H1 (cell line): ENCODE measurements around the gene SEMA3D. TPM values are rescaled to one million over a fixed set of nuclear protein-coding genes. Genes with fewer than 3 reads are reported as not detected.

ENCODE experiments used
- CTCF ChIA-PET: fragments of 300-600 bp; sonication (Branson Sonifier 250); formaldehyde crosslinking; loops from one replicate; lab custom pipeline; 2021; ENCODE audit not compliant: partially characterized antibody; lab: Charles Lee
- POLR2A ChIA-PET: fragments of 300-600 bp; sonication (Branson Sonifier 250); formaldehyde crosslinking; loops from one replicate; lab custom pipeline; 2021; ENCODE audit warnings: inconsistent platforms; ENCODE audit not compliant: partially characterized antibody; lab: Charles Lee
- DNase-seq, 2 experiments: peaks; one replicate each; pipeline versions ENCODE4 v3.0.0 to v3.0.0-alpha.2; 2010 to 2022; ENCODE audit warnings: low spot score in 2 of 2, low read depth in 1 of 2, mixed read lengths in 1 of 2
- FAIRE-seq: peaks from 2 replicates; lab custom pipeline; 2011; peaks lifted over from hg19 to GRCh38; lab: Jason Lieb, UNC
- H2AFZ ChIP-seq: 2 replicates; pipeline ENCODE4 v1.8.1; 2012; ENCODE audit warnings: low read length, inconsistent platforms
- H2AK5ac ChIP-seq: 2 replicates; pipeline ENCODE4 v1.6.1; 2013; ENCODE audit warnings: low read depth, low read length
- H2BK120ac ChIP-seq: replicated peaks from 2 replicates; pipeline ENCODE3; 2013; ENCODE audit warnings: low read depth, low read length, inconsistent platforms
- H2BK12ac ChIP-seq: 2 replicates; pipeline ENCODE4 v1.6.1; 2013; ENCODE audit warnings: low read depth, low read length
- H2BK15ac ChIP-seq: 2 replicates; pipeline ENCODE4 v1.6.1; 2013; ENCODE audit warnings: low read length
- H2BK20ac ChIP-seq: 2 replicates; pipeline ENCODE4 v1.6.1; 2013; ENCODE audit warnings: low read length
- H2BK5ac ChIP-seq: 2 replicates; pipeline ENCODE4 v1.6.1; 2013; ENCODE audit warnings: low read depth, low read length
- H3K14ac ChIP-seq: 2 replicates; pipeline ENCODE4 v1.6.1; 2013; ENCODE audit warnings: inconsistent platforms; ENCODE audit not compliant: insufficient read length
- H3K18ac ChIP-seq: 2 replicates; pipeline ENCODE4 v1.6.1; 2013; ENCODE audit warnings: low read length; ENCODE audit errors: extremely low read depth
- H3K23ac ChIP-seq: 2 replicates; pipeline ENCODE4 v1.6.1; 2013; ENCODE audit warnings: inconsistent platforms; ENCODE audit not compliant: insufficient read length
- H3K23me2 ChIP-seq: 2 replicates; pipeline ENCODE4 v1.6.1; 2013; ENCODE audit warnings: low read depth, low read length
- H3K27ac ChIP-seq: 2 replicates; pipeline ENCODE4 v1.6.1; 2011; ENCODE audit warnings: low read depth, low read length, inconsistent platforms
- H3K27me3 ChIP-seq, 4 experiments: replicated peaks in 1 of 4; 1 replicate in 1 of 4; 2 replicates in 3 of 4; pipeline versions ENCODE4 v1.6.1 to v1.8.1; 2011 to 2013; ENCODE audit warnings: low read length in 3 of 4, mild to moderate bottlenecking in 3 of 4, inconsistent platforms in 2 of 4, mixed read lengths in 2 of 4, moderate library complexity in 1 of 4; ENCODE audit not compliant: control insufficient read depth in 3 of 4, insufficient read depth in 3 of 4; ENCODE audit errors: extremely low read depth in 1 of 4
- H3K36me3 ChIP-seq, 4 experiments: 2 replicates each; pipeline versions ENCODE4 v1.6.1 to v1.8.1; 2011 to 2013; ENCODE audit warnings: mild to moderate bottlenecking in 4 of 4, low read length in 3 of 4, moderate library complexity in 2 of 4, control low read depth in 1 of 4, inconsistent platforms in 1 of 4; ENCODE audit not compliant: insufficient read depth in 4 of 4, control insufficient read depth in 2 of 4
- H3K4ac ChIP-seq: replicated peaks from 2 replicates; pipeline ENCODE3; 2013; ENCODE audit warnings: low read length, low read depth, mixed read lengths, inconsistent platforms; ENCODE audit not compliant: insufficient read length
- H3K4me1 ChIP-seq, 4 experiments: replicated peaks in 1 of 4; 1 replicate in 1 of 4; 2 replicates in 3 of 4; pipeline versions ENCODE4 v1.6.1 to v1.8.1; 2011 to 2013; ENCODE audit warnings: low read length in 3 of 4, inconsistent platforms in 2 of 4, mixed read lengths in 1 of 4; ENCODE audit not compliant: insufficient read depth in 4 of 4, control insufficient read depth in 3 of 4
- H3K4me2 ChIP-seq, 2 experiments: 2 replicates each; pipeline versions ENCODE4 v1.6.1 to v1.8.1; 2011 to 2013; ENCODE audit warnings: low read depth in 2 of 2, low read length in 2 of 2, control low read depth in 1 of 2, inconsistent platforms in 1 of 2, mild to moderate bottlenecking in 1 of 2; ENCODE audit not compliant: insufficient read depth in 1 of 2
- H3K4me3 ChIP-seq, 4 experiments: fragments of 200-600, 300-600 bp in 1 of 4; sonication (generic), shearing (Covaris generic), sonication (Bioruptor Twin) in 1 of 4; 2 replicates each; pipeline versions ENCODE4 v1.5.1 to v1.8.1; 2011 to 2016; ENCODE audit warnings: low read length in 4 of 4, low read depth in 3 of 4, control low read depth in 2 of 4, inconsistent platforms in 2 of 4, mild to moderate bottlenecking in 2 of 4, mixed read lengths in 1 of 4, moderate library complexity in 1 of 4; ENCODE audit not compliant: insufficient read depth in 2 of 4; ENCODE audit errors: extremely low read depth in 1 of 4
- H3K56ac ChIP-seq: replicated peaks from 2 replicates; pipeline ENCODE3; 2013; ENCODE audit warnings: low read depth, mild to moderate bottlenecking, mixed read lengths, low read length, inconsistent platforms; ENCODE audit not compliant: insufficient read length
- H3K79me1 ChIP-seq: 2 replicates; pipeline ENCODE4 v1.6.1; 2013; ENCODE audit warnings: low read depth, low read length, control low read depth
- H3K79me2 ChIP-seq, 2 experiments: 2 replicates each; pipeline versions ENCODE4 v1.6.1 to v1.8.1; 2012 to 2013; ENCODE audit warnings: low read length in 2 of 2, mild to moderate bottlenecking in 2 of 2, inconsistent platforms in 1 of 2; ENCODE audit not compliant: insufficient read depth in 2 of 2, control insufficient read depth in 1 of 2
- H3K9ac ChIP-seq, 4 experiments: replicated peaks in 1 of 4; 1 replicate in 1 of 4; 2 replicates in 3 of 4; pipeline versions ENCODE4 v1.6.1 to v1.8.1; 2011 to 2013; ENCODE audit warnings: low read depth in 3 of 4, low read length in 3 of 4, control low read depth in 2 of 4, mild to moderate bottlenecking in 2 of 4, moderate library complexity in 2 of 4, inconsistent platforms in 1 of 4; ENCODE audit errors: extremely low read depth in 1 of 4
- H3K9me3 ChIP-seq, 2 experiments: 2 replicates each; pipeline versions ENCODE4 v1.6.1 to v1.8.1; 2012 to 2013; ENCODE audit warnings: mild to moderate bottlenecking in 2 of 2, moderate library complexity in 2 of 2, control low read depth in 1 of 2, inconsistent platforms in 1 of 2, low read depth in 1 of 2, low read length in 1 of 2, mixed read lengths in 1 of 2; ENCODE audit not compliant: insufficient read depth in 2 of 2
- H4K20me1 ChIP-seq, 2 experiments: replicated peaks in 1 of 2; 2 replicates each; pipeline versions ENCODE3 to v1.8.1; 2011 to 2013; ENCODE audit warnings: inconsistent platforms in 2 of 2, low read length in 2 of 2, mild to moderate bottlenecking in 1 of 2; ENCODE audit not compliant: insufficient read depth in 2 of 2, control insufficient read depth in 1 of 2
- H4K5ac ChIP-seq: 2 replicates; pipeline ENCODE4 v1.6.1; 2013; ENCODE audit warnings: low read length, low read depth, mixed read lengths, inconsistent platforms; ENCODE audit not compliant: insufficient read length
- H4K8ac ChIP-seq: 2 replicates; pipeline ENCODE4 v1.8.0; 2013; ENCODE audit warnings: mild to moderate bottlenecking, moderate library complexity, low read length, inconsistent platforms; ENCODE audit not compliant: insufficient read depth; ENCODE audit errors: extremely low read depth
- H4K91ac ChIP-seq: replicated peaks from 2 replicates; pipeline ENCODE3; 2013; ENCODE audit warnings: low read length, mixed read lengths, inconsistent platforms; ENCODE audit not compliant: insufficient read length
- BCL11A ChIP-seq, 2 experiments: IDR thresholded peaks; one replicate each; pipeline ENCODE4 v1.6.1; 2011; ENCODE audit warnings: low read depth in 2 of 2, low read length in 2 of 2, mild to moderate bottlenecking in 2 of 2
- EZH2 ChIP-seq: fragments of 200-600 bp; sonication (generic); IDR thresholded peaks from 2 replicates; pipeline ENCODE4 v1.7.1; 2012; ENCODE audit warnings: low read depth, mild to moderate bottlenecking, moderate library complexity, low read length, inconsistent platforms; ENCODE audit not compliant: severe bottlenecking
- HDAC2 ChIP-seq, 2 experiments: fragments of 300-600 bp in 1 of 2; sonication (generic) in 1 of 2; IDR thresholded peaks; 2 replicates each; pipeline ENCODE4 v1.6.1; 2011 to 2012; ENCODE audit warnings: low read depth in 2 of 2, low read length in 2 of 2, mild to moderate bottlenecking in 2 of 2, moderate library complexity in 2 of 2, borderline replicate concordance in 1 of 2, inconsistent platforms in 1 of 2
- HDAC6 ChIP-seq: IDR thresholded peaks from one replicate; pipeline ENCODE4 v1.7.1; 2012; ENCODE audit warnings: low read depth, mild to moderate bottlenecking, inconsistent platforms, low read length, moderate library complexity
- JUND ChIP-seq: IDR thresholded peaks from 2 replicates; pipeline ENCODE4 v1.6.1; 2011; ENCODE audit warnings: mild to moderate bottlenecking, improper control_type of control experiment, low read length
- PHF8 ChIP-seq: fragments of 200-600 bp; sonication (generic); conservative IDR thresholded peaks from 2 replicates; pipeline ENCODE4 v1.7.1; 2012; ENCODE audit warnings: low read depth, mild to moderate bottlenecking, inconsistent platforms, low read length, moderate library complexity
- RFX5 ChIP-seq: IDR thresholded peaks from 2 replicates; pipeline ENCODE4 v1.6.1; 2011; ENCODE audit warnings: low read depth, low read length, improper control_type of control experiment, borderline replicate concordance
- TCF12 ChIP-seq: IDR thresholded peaks from 2 replicates; pipeline ENCODE4 v1.6.1; 2011; ENCODE audit warnings: low read depth, mild to moderate bottlenecking, low read length
- TEAD4 ChIP-seq: IDR thresholded peaks from 2 replicates; pipeline ENCODE4 v1.6.1; 2012; ENCODE audit warnings: low read depth, low read length, inconsistent platforms, mixed read lengths
- WGBS, 2 experiments: shearing (Covaris generic) in 1 of 2; methylation state at CpG; one replicate each; pipeline versions ENCODE4 v1.1.6 to v1.1.7; 2013 to 2015; ENCODE audit warnings: low lambda C conversion rate in 2 of 2, mixed read lengths in 2 of 2, inconsistent platforms in 1 of 2, low coverage in 1 of 2, missing lambda C conversion rate in 1 of 2; ENCODE audit not compliant: insufficient replicate concordance in 2 of 2, insufficient coverage in 1 of 2, insufficient read length in 1 of 2; ENCODE audit errors: extremely low coverage in 1 of 2, missing lambda C conversion rate in 1 of 2; 5-methylcytosine and 5-hydroxymethylcytosine counted together
- polyA plus RNA-seq, 7 experiments: library from polyadenylated mRNA; depleted of rRNA in 3 of 7; stranded (reverse) in 5 of 7; unstranded in 2 of 7; fragments of >200 nt in 5 of 7; fragments of 200-250 nt in 2 of 7; gene quantifications; 1 replicate in 5 of 7; 2 replicates in 1 of 7; 4 replicates in 1 of 7; pipeline versions ENCODE4 v1.2.1 to v1.2.3, GENCODE V29; 2011 to 2013; ENCODE audit warnings: missing spikeins in 2 of 7, mixed read lengths in 2 of 7
- total RNA-seq: library from RNA; stranded (reverse); fragmentation: NEBNext Ultra II Directional; extraction: Animal tissue kit (Norgen Biotek cat#: 25700); gene quantifications from 2 replicates; pipeline ENCODE4 v1.2.1, GENCODE V29; 2021

The SEMA3D gene
- total and polyA plus RNA-seq, 2 of the 8 experiments (the other 6 are each of a cell fraction or from before 2014, with no cell fraction given) = 1.6 to 3.5 TPM

DNA sequence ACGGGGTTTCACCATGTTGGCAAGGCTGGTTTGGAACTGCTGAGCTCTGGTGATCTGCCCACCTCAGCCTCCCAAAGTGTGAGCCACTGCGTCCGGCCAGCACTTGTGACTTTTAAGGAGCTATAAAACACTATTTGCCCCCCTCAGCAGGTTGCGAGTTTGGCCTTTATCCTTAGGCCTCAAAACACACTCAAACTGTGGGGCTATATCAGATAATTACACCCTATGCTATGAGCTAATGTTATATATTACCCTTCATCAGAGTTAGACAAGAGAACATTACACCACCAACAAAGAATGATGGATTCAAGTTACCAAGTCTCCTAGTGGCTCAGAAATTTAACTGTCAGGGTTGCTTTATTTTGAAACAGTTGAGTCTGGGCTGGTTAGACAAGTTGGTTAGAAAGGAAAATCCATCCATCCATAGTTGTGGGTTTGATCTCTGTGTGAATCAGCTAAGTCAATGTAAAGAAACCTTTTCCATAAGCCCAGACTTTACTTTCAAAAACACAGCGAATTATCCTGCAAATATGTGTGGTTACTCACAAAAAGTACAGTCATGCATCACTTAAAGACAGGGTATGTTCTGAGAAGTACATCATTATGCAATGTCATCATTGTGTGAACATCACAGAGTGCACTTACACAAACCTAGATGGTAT, 115.8 kb downstream of the SEMA3D start:
- no peak overlapping the region for H3K4me3 ChIP-seq
- no peaks in the 10 kb centered on the region for H3K36me3 ChIP-seq
- H2BK20ac ChIP-seq = no peak overlapping the region
- no peak overlapping the region for H3K4me2 ChIP-seq
- DNase-seq = no peak
- H3K27me3 ChIP-seq = peaks cover 0 to 1% (median 0%) of the 10 kb centered on the region in 4 experiments; a peak in 1 of 7 replicates
- peaks cover 0 to 3% (median 0%) of the 10 kb centered on the region in 4 experiments; a peak in 1 of 7 replicates for H3K4me1 ChIP-seq
- H3K23me2 ChIP-seq = no peaks in the 10 kb centered on the region
- peak overlapping the region; percentile 3; the same call in 1 of the 2 replicates for H2AFZ ChIP-seq
- CTCF ChIA-PET = interaction anchor here (1.6 kb wide), 1 partner anchor 47 kb away, joined by 6 read pairs; no protein-coding TSS in a partner anchor
- H3K9me3 ChIP-seq = no peaks in the 10 kb centered on the region
- no peak overlapping the region for H3K9ac ChIP-seq
- TF ChIP-seq TCF12 = no peak
- no peak for TF ChIP-seq JUND
- no peak for TF ChIP-seq RFX5
- TF ChIP-seq TEAD4 = no peak
- TF ChIP-seq HDAC6 = no peak
- TF ChIP-seq EZH2 = no peak
- no peak for TF ChIP-seq BCL11A (IDR thresholded peaks at IDR 0.05; ENCODE audit: low read depth in 2 of 2, low read length in 2 of 2)
- TF ChIP-seq PHF8 = no peak
- no peak for TF ChIP-seq HDAC2 (IDR thresholded peaks at IDR 0.05; ENCODE audit: borderline replicate concordance in 1 of 2, low read depth in 2 of 2, low read length in 2 of 2)
- no peak overlapping the region for H2BK12ac ChIP-seq
- no peak overlapping the region for H3K18ac ChIP-seq
- no peaks in the 10 kb centered on the region for H3K79me2 ChIP-seq
- no peak for FAIRE-seq
- H2BK15ac ChIP-seq = no peak overlapping the region
- WGBS, 2 experiments = 90% methylated on average over 5 of the region's 5 CpGs; no CpG with 5 or more reads in 1 of the 2 experiments
- no peak overlapping the region for H2BK120ac ChIP-seq
- no peak overlapping the region for H4K8ac ChIP-seq
- no peak overlapping the region for H4K91ac ChIP-seq
- H2AK5ac ChIP-seq = no peak overlapping the region
- no peak overlapping the region for H3K27ac ChIP-seq
- H3K4ac ChIP-seq = no peak overlapping the region
- no peaks in the 10 kb centered on the region for H4K20me1 ChIP-seq
- no peak overlapping the region for H3K23ac ChIP-seq
- POLR2A ChIA-PET = no interaction called here
- H3K79me1 ChIP-seq = no peaks in the 10 kb centered on the region
- no peak overlapping the region for H2BK5ac ChIP-seq
- no peak overlapping the region for H3K14ac ChIP-seq
- H4K5ac ChIP-seq = no peak overlapping the region
- no peak overlapping the region for H3K56ac ChIP-seq
